Esophagus squamous epithelium (tissue), 5 donors: ENCODE measurements around the gene VPS18. TPM values are rescaled to one million over a fixed set of nuclear protein-coding genes. Genes with fewer than 3 reads are reported as not detected.

ENCODE experiments used
- DNase-seq: peaks from one replicate; lab custom pipeline; 2025; lab: John Stamatoyannopoulos, UW
- H3K27ac ChIP-seq, 4 donors: fragments of 200-600 bp; sonication (generic); one replicate each; pipeline ENCODE4 v1.5.1; 2016 to 2019; ENCODE audit warnings: mild to moderate bottlenecking in 1 of 4
- H3K27me3 ChIP-seq, 4 donors: fragments of 200-600 bp; sonication (generic); 1 replicate in 3 of 4; 2 replicates in 1 of 4; pipeline versions ENCODE4 v1.5.1 to v1.6.0; 2017 to 2021; ENCODE audit warnings: antibody characterized with exemption in 1 of 4
- H3K36me3 ChIP-seq, 3 donors: fragments of 200-600 bp; sonication (generic); one replicate each; pipeline ENCODE4 v1.5.1; 2016 to 2019
- H3K4me1 ChIP-seq, 3 donors: fragments of 200-600 bp; sonication (generic); one replicate each; pipeline ENCODE4 v1.5.1; 2017 to 2019
- H3K4me3 ChIP-seq, 4 donors: fragments of 200-600 bp; sonication (generic); 1 replicate in 3 of 4; 2 replicates in 1 of 4; pipeline ENCODE4 v1.5.1; 2016 to 2019; ENCODE audit warnings: mild to moderate bottlenecking in 2 of 4, moderate library complexity in 1 of 4
- H3K9me3 ChIP-seq, 3 donors: fragments of 200-600 bp; sonication (generic); one replicate each; pipeline ENCODE4 v1.5.1; 2016 to 2019
- POLR2A ChIP-seq, 4 donors: fragments of 450-650 bp; IDR thresholded peaks; one replicate each; pipeline ENCODE4 v1.6.1; 2017; ENCODE audit warnings: antibody characterized with exemption in 4 of 4, mild to moderate bottlenecking in 4 of 4, moderate library complexity in 3 of 4
- WGBS, 2 donors: methylation state at CpG; one replicate each; pipeline ENCODE4 v1.1.5; 2018; 5-methylcytosine and 5-hydroxymethylcytosine counted together
- intact Hi-C: fragments of 100-400 bp; cut with DNase I; formaldehyde crosslinking; loops from one replicate; pipeline ENCODE4 v1.15.0; 2022
- total RNA-seq, 4 donors: library from RNA; depleted of rRNA; stranded (reverse); fragments of >200 nt; gene quantifications; one replicate each; pipeline ENCODE4 v1.1.0, GENCODE V29; 2016
- TF ChIP-seq, protein P1 (sequence below), 6 experiments: fragments of 450-650 bp in 4 of 6; fragments of 200-600 bp in 2 of 6; sonication (generic) in 2 of 6; IDR thresholded peaks; one replicate each; pipeline ENCODE4 v1.5.1; 2016 to 2019; ENCODE audit warnings: antibody characterized with exemption in 6 of 6, mild to moderate bottlenecking in 4 of 6, moderate library complexity in 4 of 6
- donor health status: DM: yes; HTN: yes; CAD: no.

Gene VPS18
- total RNA-seq, 4 donors from 2014 or later: 17.4 to 25.9 (median 20.7) TPM

DNA sequence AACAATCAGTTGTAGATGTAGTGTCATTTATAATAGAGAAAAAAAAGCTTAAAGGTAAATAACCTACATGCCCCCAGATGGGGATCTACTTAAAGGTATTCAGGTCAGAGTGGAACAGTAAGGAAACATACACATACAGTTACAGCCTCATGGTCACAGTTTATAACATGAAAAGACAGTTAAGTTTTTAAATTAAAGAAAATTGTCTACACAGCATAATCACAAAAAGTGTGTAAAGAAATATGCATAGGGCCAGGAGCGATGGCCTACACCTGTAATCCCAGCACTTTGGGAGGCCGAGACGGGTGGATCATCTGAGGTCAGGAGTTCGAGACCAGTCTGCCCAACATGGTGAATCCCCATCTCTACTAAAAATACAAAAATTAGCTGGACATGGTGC is 27.1 kb upstream of the VPS18 start:
- Histone ChIP-seq H3K9me3 (no peaks in the 10 kb centered on the region), H3K4me1 (peaks cover 24 to 77% (median 26%) of the 10 kb centered on the region in 3 donors), H3K27me3 (no peaks in the 10 kb centered on the region), H3K4me3 (no peak overlapping the region), H3K27ac (peak overlapping the region in 3 of 4 donors; percentile 69 to 87 (median 83)), H3K36me3 (no peaks in the 10 kb centered on the region)
- WGBS, 2 donors: 87 to 96% methylated on average over 4 of the region's 4 CpGs
- no peak for DNase-seq
- no peak for TF ChIP-seq POLR2A (IDR thresholded peaks at IDR 0.05)
- TF ChIP-seq, protein P1, sequence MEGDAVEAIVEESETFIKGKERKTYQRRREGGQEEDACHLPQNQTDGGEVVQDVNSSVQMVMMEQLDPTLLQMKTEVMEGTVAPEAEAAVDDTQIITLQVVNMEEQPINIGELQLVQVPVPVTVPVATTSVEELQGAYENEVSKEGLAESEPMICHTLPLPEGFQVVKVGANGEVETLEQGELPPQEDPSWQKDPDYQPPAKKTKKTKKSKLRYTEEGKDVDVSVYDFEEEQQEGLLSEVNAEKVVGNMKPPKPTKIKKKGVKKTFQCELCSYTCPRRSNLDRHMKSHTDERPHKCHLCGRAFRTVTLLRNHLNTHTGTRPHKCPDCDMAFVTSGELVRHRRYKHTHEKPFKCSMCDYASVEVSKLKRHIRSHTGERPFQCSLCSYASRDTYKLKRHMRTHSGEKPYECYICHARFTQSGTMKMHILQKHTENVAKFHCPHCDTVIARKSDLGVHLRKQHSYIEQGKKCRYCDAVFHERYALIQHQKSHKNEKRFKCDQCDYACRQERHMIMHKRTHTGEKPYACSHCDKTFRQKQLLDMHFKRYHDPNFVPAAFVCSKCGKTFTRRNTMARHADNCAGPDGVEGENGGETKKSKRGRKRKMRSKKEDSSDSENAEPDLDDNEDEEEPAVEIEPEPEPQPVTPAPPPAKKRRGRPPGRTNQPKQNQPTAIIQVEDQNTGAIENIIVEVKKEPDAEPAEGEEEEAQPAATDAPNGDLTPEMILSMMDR (IDR thresholded peaks at IDR 0.05): no peak
- intact Hi-C loops: no loop called here

DNA sequence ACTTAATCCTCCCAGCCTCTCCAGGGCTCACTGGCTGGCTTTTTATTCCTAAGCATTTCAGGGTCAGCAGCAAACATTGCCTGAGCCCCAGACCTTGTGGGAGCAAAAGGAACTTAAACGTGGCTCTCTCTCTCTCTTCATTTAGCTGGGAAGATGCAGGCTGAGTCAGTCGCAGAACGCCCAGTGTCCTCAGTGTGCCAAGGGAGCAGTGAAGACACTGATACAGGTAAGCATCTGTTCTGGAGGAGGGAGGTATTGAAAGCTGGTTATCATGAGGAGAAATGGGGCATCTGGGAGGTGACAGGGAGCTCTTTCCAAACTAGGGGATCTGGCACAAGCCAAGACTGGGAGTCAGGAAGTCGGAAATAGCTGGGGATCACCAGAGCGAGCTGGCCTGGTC is 24.6 kb upstream of the VPS18 start:
- intact Hi-C loops: no loop called here
- Histone ChIP-seq H3K27me3 (peaks cover 0 to 17% (median 0%) of the 10 kb centered on the region in 4 donors), H3K4me1 (peaks cover 14 to 77% (median 26%) of the 10 kb centered on the region in 3 donors), H3K27ac (peak overlapping the region; percentile 82 to 96 (median 94)), H3K36me3 (peaks cover 0 to 7% (median 0%) of the 10 kb centered on the region in 3 donors), H3K9me3 (no peaks in the 10 kb centered on the region), H3K4me3 (no peak overlapping the region)
- TF ChIP-seq, protein P1 (IDR thresholded peaks at IDR 0.05): no peak
- TF ChIP-seq POLR2A (IDR thresholded peaks at IDR 0.05): no peak
- DNase-seq: no peak
- WGBS, 2 donors: 53 to 55% methylated on average over 3 to 5 of the region's 5 CpGs

DNA sequence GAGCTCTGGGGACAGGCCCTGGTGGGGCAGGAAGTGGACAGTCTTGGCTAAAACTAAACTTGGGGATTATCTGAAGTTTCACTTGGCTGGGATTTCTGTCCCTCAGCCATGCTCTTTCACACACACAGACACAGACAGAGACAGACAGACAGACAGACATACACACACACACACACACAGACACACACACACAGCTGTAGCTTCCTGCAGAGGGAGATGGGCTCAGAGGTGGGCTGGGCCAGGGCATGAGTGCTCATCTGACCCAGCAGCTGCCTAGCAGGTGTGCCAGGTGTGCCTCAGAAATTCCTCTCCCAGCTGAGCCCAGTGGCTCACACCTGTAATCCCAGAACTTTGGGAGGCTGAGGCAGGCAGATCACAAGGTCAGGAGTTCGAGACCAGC is 23.5 kb upstream of the VPS18 start:
- peak overlapping the region; percentile 82 to 96 (median 94) for H3K27ac ChIP-seq

DNA sequence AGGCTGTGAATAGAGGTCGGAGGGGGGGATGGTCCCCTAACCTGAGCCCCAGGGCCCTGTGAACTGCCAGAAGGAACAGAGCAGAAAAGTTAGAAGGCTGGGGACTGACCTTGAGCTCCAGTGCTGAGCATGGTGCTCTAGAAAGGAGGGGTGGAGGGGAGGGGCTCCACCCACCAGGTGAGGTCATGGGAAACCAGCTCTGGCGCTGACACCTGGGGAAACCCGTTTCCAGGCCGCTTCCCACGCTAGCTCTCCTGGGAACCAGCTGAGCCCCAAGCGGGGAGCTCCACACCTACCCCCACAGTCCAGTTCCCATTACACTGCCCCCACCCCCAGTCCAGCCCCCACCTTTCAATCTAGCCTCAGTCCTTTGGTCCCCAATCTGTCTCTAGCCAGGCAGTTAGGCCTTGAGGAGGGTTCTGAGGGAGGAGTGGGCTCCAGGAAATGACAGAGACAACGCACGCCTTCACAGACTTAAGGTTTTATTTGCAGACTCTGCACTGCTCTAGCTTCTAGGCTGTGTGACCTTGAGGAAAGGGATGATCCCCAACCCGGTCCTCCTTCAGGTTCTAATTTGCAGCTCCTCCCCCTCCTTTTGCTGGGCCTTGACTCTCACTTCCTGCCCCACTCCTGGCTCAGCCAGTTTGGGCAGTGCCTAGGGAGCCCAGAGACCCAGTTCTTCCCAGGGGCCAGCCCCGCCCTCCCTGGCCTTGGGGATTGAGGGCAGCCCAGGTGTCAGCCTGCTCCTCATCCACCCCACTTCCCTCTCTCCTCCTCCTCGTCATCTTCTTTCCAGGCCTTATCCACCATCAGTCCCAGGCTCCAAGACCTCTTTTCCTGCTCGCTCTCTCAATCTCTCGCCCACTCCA is 22.3 kb upstream of the VPS18 start:
- Histone ChIP-seq H3K4me1 (peaks cover 8 to 78% (median 14%) of the 10 kb centered on the region in 3 donors), H3K4me3 (peak overlapping the region; percentile 59 to 85 (median 74)), H3K27me3 (peaks cover 0 to 17% (median 0%) of the 10 kb centered on the region in 4 donors), H3K27ac (peak overlapping the region; percentile 82 to 96 (median 94)), H3K36me3 (peaks cover 0 to 7% (median 0%) of the 10 kb centered on the region in 3 donors), H3K9me3 (no peaks in the 10 kb centered on the region)
- DNase-seq: no peak
- intact Hi-C loops: no loop called here
- WGBS, 2 donors: 52 to 69% methylated on average over 7 to 13 of the region's 13 CpGs
- TF ChIP-seq, protein P1 (IDR thresholded peaks at IDR 0.05): no peak
- TF ChIP-seq POLR2A (IDR thresholded peaks at IDR 0.05): peak in 2 of 4 donors; percentile 17 to 59

More for the DNA sequence above, 23.5 kb upstream of the VPS18 start:
- Histone ChIP-seq H3K27me3 (peaks cover 0 to 17% (median 0%) of the 10 kb centered on the region in 4 donors), H3K36me3 (peaks cover 0 to 7% (median 0%) of the 10 kb centered on the region in 3 donors), H3K9me3 (no peaks in the 10 kb centered on the region), H3K4me3 (peak overlapping the region in 2 of 4 donors; percentile 72 to 85), H3K4me1 (peaks cover 9 to 77% (median 25%) of the 10 kb centered on the region in 3 donors)
- 60% methylated on average over 1 of the region's 1 CpG; no CpG with 5 or more reads in 1 of the 2 donors for WGBS, 2 donors
- DNase-seq: no peak
- intact Hi-C loops: no loop called here
- TF ChIP-seq, protein P1 (IDR thresholded peaks at IDR 0.05): no peak
- peak in 1 of 4 donors; percentile 14 for TF ChIP-seq POLR2A (IDR thresholded peaks at IDR 0.05)
